ENCODE data around the gene NINL.

- TF ChIP-seq CTCF (IDR thresholded peaks at IDR 0.05 in 2 of 3, conservative IDR thresholded peaks at IDR 0.05 in 1 of 3; ENCODE audit: borderline replicate concordance in 1 of 3, insufficient read depth in 1 of 3, low read depth in 2 of 3, low read length in 2 of 3) (no peak), POLR2A (IDR thresholded peaks at IDR 0.05; ENCODE audit: borderline replicate concordance, extremely low read depth, insufficient read depth, insufficient read length) (no peak), EZH2phosphoT487 (IDR thresholded peaks at IDR 0.05; ENCODE audit: borderline replicate concordance) (no peak)
Measured at GRCh38 chr20:25541676-25542075, 43.7 kb downstream of the NINL start.
